HEK293 (cell line): Measurements from ENCODE around the gene ASCC1.
A peak's percentile ranks its signal among the peaks of the same experiment; 100 is the strongest.

Experiments
- CTCF ChIA-PET: fragments of 350-600 bp; formaldehyde crosslinking; extraction: SDS; loops from one replicate; lab custom pipeline; 2021; ENCODE audit warnings: antibody characterized with exemption; lab: Yijun Ruan, JAX
- POLR2A ChIA-PET: fragments of 300-600 bp; formaldehyde crosslinking; extraction: SDS; loops from one replicate; lab custom pipeline; 2020; ENCODE audit warnings: antibody characterized with exemption, inconsistent platforms; lab: Yijun Ruan, JAX
- H3K27ac ChIP-seq: fragments of 200-500 bp; sonication (Bioruptor generic); 2 replicates; pipeline ENCODE4 v1.5.1; 2014; ENCODE audit warnings: low read depth, low read length, control low read depth, inconsistent platforms; ENCODE audit errors: extremely low read depth
- H3K36me3 ChIP-seq, 2 experiments: fragments of 200-500 bp in 1 of 2; sonication (Bioruptor generic) in 1 of 2; 1 replicate in 1 of 2; 2 replicates in 1 of 2; pipeline ENCODE4 v1.5.1; 2014 to 2017; ENCODE audit warnings: inconsistent platforms in 2 of 2, low read length in 2 of 2; ENCODE audit not compliant: control insufficient read depth in 2 of 2, insufficient read depth in 1 of 2
- H3K4me1 ChIP-seq: fragments of 200-500 bp; sonication (Bioruptor generic); 2 replicates; pipeline ENCODE4 v1.5.1; 2014; ENCODE audit warnings: mild to moderate bottlenecking, low read length, inconsistent platforms; ENCODE audit not compliant: control insufficient read depth, insufficient read depth
- H3K4me3 ChIP-seq: 2 replicates; pipeline ENCODE4 v1.5.1; 2011; ENCODE audit warnings: low read depth, mild to moderate bottlenecking, control low read depth, low read length, moderate library complexity
- H3K9me3 ChIP-seq: fragments of 200-500 bp; sonication (Bioruptor generic); 2 replicates; pipeline ENCODE4 v1.5.1; 2014; ENCODE audit warnings: low read depth, low read length, inconsistent platforms; ENCODE audit not compliant: control insufficient read depth, insufficient read depth
- BCL11A ChIP-seq: fragments of 450-650 bp; formaldehyde crosslinking; IDR thresholded peaks from 2 replicates; pipeline ENCODE4 v1.5.1; 2016; ENCODE audit warnings: low read depth, missing biosample characterization, missing genetic modification characterization
- KLF16 ChIP-seq: fragments of 450-650 bp; formaldehyde crosslinking; IDR thresholded peaks from 2 replicates; pipeline ENCODE4 v1.5.1; 2017; ENCODE audit warnings: missing biosample characterization, missing genetic modification characterization
- SP3 ChIP-seq: fragments of 450-650 bp; formaldehyde crosslinking; IDR thresholded peaks from 2 replicates; pipeline ENCODE4 v1.5.1; 2016; ENCODE audit warnings: missing biosample characterization, missing genetic modification characterization
- ZBTB20 ChIP-seq: fragments of 450-650 bp; formaldehyde crosslinking; IDR thresholded peaks from 2 replicates; pipeline ENCODE4 v1.5.1; 2016; ENCODE audit warnings: missing biosample characterization, missing genetic modification characterization
- ZNF169 ChIP-seq: fragments of 450-650 bp; formaldehyde crosslinking; IDR thresholded peaks from 2 replicates; pipeline ENCODE4 v1.5.1; 2016; ENCODE audit warnings: missing biosample characterization, missing genetic modification characterization
- ZNF175 ChIP-seq: fragments of 450-650 bp; formaldehyde crosslinking; IDR thresholded peaks from 2 replicates; pipeline ENCODE4 v1.5.1; 2016; ENCODE audit warnings: missing biosample characterization, missing genetic modification characterization
- ZNF214 ChIP-seq: fragments of 450-650 bp; formaldehyde crosslinking; IDR thresholded peaks from 2 replicates; pipeline ENCODE4 v1.5.1; 2017; ENCODE audit warnings: missing biosample characterization, mild to moderate bottlenecking, missing genetic modification characterization, borderline replicate concordance
- ZNF221 ChIP-seq: fragments of 450-650 bp; formaldehyde crosslinking; IDR thresholded peaks from 2 replicates; pipeline ENCODE4 v1.5.1; 2017; ENCODE audit warnings: missing biosample characterization, missing genetic modification characterization, borderline replicate concordance
- ZNF266 ChIP-seq: fragments of 450-650 bp; formaldehyde crosslinking; IDR thresholded peaks from 2 replicates; pipeline ENCODE4 v1.5.1; 2016; ENCODE audit warnings: missing biosample characterization, missing genetic modification characterization, low read depth
- ZNF350 ChIP-seq: fragments of 450-650 bp; formaldehyde crosslinking; IDR thresholded peaks from 2 replicates; pipeline ENCODE4 v1.5.0; 2017; ENCODE audit warnings: missing biosample characterization, mild to moderate bottlenecking, missing genetic modification characterization
- ZNF362 ChIP-seq: fragments of 450-650 bp; formaldehyde crosslinking; IDR thresholded peaks from 2 replicates; pipeline ENCODE4 v1.5.1; 2016; ENCODE audit warnings: missing biosample characterization, missing genetic modification characterization
- ZNF549 ChIP-seq: fragments of 450-650 bp; IDR thresholded peaks from 2 replicates; pipeline ENCODE4 v1.5.1; 2018; ENCODE audit warnings: missing biosample characterization, missing genetic modification characterization, mild to moderate bottlenecking, inconsistent platforms, moderate library complexity
- ZNF664 ChIP-seq: fragments of 450-650 bp; formaldehyde crosslinking; IDR thresholded peaks from 2 replicates; pipeline ENCODE4 v1.5.1; 2016; ENCODE audit warnings: missing biosample characterization, missing genetic modification characterization
- ZNF768 ChIP-seq: fragments of 450-650 bp; formaldehyde crosslinking; IDR thresholded peaks from 2 replicates; pipeline ENCODE4 v1.5.1; 2018; ENCODE audit warnings: missing biosample characterization, mild to moderate bottlenecking, missing genetic modification characterization
- TF ChIP-seq, protein P1 (sequence below): fragments of 450-650 bp; formaldehyde crosslinking; IDR thresholded peaks from 2 replicates; pipeline ENCODE4 v1.5.1; 2016; ENCODE audit warnings: missing biosample characterization, missing genetic modification characterization
- TF ChIP-seq, protein P2 (sequence below): fragments of 450-650 bp; formaldehyde crosslinking; IDR thresholded peaks from 2 replicates; pipeline ENCODE4 v1.5.1; 2016; ENCODE audit warnings: missing biosample characterization, missing genetic modification characterization
- TF ChIP-seq, protein P3 (sequence below): fragments of 450-650 bp; formaldehyde crosslinking; IDR thresholded peaks from 2 replicates; pipeline ENCODE4 v1.5.1; 2016; ENCODE audit warnings: missing biosample characterization, missing genetic modification characterization
- TF ChIP-seq, protein P4 (sequence below): fragments of 450-650 bp; formaldehyde crosslinking; IDR thresholded peaks from 2 replicates; pipeline ENCODE4; 2016; ENCODE audit warnings: missing biosample characterization, missing genetic modification characterization

Gene ASCC1

DNA sequence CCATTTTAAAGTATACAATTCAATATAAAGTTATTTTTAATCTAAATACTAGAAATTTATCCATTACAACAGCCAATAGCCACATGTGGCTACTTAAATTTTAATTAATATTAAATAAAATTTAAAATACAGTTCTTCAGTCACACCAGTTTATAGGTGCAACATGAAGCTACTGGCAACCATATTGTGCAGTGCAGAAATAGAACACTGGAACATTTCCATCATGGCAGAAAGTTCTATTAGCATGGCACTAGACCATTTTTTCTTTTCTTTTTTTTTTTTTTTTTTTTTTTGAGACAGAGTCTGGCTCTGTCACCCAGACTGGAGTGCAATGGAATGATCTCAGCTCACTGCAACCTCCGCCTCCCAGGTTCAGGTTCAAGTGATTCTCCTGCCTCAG is 5.2 kb upstream of the ASCC1 start:
- no peak overlapping the region for H3K27ac ChIP-seq
- no peaks in the 10 kb centered on the region; the same call in 1 of the 2 replicates for H3K4me1 ChIP-seq
- H3K36me3 ChIP-seq: peaks cover 13 to 22% of the 10 kb centered on the region in 2 experiments; a peak in 2 of 3 replicates
- no peaks in the 10 kb centered on the region for H3K9me3 ChIP-seq
- ChIA-PET POLR2A (interaction anchor here (0.6 to 2.1 kb wide), 6 partner anchors 53 to 875 kb away, joined by 3 to 9 read pairs (median 4); partner anchors contain the start of genes DDIT4, DNAJB12 and P4HA1), CTCF (interaction anchor here (0.6 to 3.2 kb wide), 8 partner anchors 55 to 173 kb away, joined by 3 to 19 read pairs (median 4); no protein-coding TSS in a partner anchor)
- TF ChIP-seq, protein P1, sequence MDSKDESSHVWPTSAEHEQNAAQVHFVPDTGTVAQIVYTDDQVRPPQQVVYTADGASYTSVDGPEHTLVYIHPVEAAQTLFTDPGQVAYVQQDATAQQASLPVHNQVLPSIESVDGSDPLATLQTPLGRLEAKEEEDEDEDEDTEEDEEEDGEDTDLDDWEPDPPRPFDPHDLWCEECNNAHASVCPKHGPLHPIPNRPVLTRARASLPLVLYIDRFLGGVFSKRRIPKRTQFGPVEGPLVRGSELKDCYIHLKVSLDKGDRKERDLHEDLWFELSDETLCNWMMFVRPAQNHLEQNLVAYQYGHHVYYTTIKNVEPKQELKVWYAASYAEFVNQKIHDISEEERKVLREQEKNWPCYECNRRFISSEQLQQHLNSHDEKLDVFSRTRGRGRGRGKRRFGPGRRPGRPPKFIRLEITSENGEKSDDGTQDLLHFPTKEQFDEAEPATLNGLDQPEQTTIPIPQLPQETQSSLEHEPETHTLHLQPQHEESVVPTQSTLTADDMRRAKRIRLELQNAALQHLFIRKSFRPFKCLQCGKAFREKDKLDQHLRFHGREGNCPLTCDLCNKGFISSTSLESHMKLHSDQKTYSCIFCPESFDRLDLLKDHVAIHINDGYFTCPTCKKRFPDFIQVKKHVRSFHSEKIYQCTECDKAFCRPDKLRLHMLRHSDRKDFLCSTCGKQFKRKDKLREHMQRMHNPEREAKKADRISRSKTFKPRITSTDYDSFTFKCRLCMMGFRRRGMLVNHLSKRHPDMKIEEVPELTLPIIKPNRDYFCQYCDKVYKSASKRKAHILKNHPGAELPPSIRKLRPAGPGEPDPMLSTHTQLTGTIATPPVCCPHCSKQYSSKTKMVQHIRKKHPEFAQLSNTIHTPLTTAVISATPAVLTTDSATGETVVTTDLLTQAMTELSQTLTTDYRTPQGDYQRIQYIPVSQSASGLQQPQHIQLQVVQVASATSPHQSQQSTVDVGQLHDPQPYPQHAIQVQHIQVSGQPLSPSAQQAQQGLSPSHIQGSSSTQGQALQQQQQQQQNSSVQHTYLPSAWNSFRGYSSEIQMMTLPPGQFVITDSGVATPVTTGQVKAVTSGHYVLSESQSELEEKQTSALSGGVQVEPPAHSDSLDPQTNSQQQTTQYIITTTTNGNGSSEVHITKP: 0 out of 2 replicates have a peak, but pooled peaks have one; percentile 28
- TF ChIP-seq ZNF175 (tag by site-specific recombination) (no peak), ZNF266 (tag by site-specific recombination) (no peak), ZNF664 (tag by site-specific recombination) (0 out of 2 replicates have a peak, but pooled peaks have one; percentile 35), ZNF350 (tag by site-specific recombination) (no peak)
- no peak overlapping the region for H3K4me3 ChIP-seq

- Histone ChIP-seq H3K9me3 (no peaks in the 10 kb centered on the region), H3K4me1 (no peaks in the 10 kb centered on the region; the same call in 1 of the 2 replicates), H3K4me3 (no peak overlapping the region), H3K27ac (no peak overlapping the region), H3K36me3 (peaks cover 13 to 16% of the 10 kb centered on the region in 2 experiments; a peak in 2 of 3 replicates)
- TF ChIP-seq KLF16 (tag by site-specific recombination): no peak
- no peak for TF ChIP-seq ZNF549 (tag by site-specific recombination)
- CTCF ChIA-PET: interaction anchor here (0.6 to 0.9 kb wide), 8 partner anchors 54 to 1997 kb away, joined by 3 to 7 read pairs (median 3); no protein-coding TSS in a partner anchor
- POLR2A ChIA-PET: interaction anchor here (0.6 to 2.1 kb wide), 4 partner anchors 54 to 876 kb away, joined by 3 to 9 read pairs (median 6); partner anchors contain the start of genes DDIT4 and P4HA1
These were observed 4.6 kb upstream of the ASCC1 start for GRCh38 chr10:72220637-72221036.

DNA sequence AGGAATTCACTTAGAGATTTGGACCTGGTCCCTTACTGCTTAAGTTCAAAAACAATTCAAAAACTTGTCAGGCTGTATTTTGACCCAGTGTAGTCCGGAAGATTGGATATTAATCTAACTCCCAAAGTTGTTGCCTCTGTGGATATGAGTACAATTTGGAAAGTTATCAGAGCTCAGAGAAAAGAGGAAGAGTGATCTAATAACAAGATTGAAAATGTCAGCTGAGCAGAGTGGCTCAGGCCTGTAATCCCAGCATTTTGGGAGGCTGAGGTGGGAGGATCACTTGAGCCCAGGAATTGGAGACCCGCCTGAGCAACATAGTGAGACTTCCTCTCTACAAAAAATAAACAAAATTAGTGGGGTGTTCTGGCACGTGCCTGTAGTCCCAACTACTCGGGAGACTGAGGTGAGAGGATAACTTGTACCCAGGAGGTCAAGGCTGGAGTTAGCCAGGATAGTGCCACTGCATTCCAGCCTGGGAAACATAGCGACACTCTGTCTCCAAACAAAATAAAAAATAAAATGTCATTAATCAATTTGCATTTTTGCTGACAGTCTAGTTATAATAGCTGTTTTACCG is 3.2 kb upstream of the ASCC1 start:
- TF ChIP-seq, protein P2, sequence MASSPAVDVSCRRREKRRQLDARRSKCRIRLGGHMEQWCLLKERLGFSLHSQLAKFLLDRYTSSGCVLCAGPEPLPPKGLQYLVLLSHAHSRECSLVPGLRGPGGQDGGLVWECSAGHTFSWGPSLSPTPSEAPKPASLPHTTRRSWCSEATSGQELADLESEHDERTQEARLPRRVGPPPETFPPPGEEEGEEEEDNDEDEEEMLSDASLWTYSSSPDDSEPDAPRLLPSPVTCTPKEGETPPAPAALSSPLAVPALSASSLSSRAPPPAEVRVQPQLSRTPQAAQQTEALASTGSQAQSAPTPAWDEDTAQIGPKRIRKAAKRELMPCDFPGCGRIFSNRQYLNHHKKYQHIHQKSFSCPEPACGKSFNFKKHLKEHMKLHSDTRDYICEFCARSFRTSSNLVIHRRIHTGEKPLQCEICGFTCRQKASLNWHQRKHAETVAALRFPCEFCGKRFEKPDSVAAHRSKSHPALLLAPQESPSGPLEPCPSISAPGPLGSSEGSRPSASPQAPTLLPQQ (tag by site-specific recombination): no peak
- no peak for TF ChIP-seq SP3 (tag by site-specific recombination)
- no peak for TF ChIP-seq ZNF664 (tag by site-specific recombination)
- no peak for TF ChIP-seq BCL11A (tag by site-specific recombination)
- TF ChIP-seq, protein P3, sequence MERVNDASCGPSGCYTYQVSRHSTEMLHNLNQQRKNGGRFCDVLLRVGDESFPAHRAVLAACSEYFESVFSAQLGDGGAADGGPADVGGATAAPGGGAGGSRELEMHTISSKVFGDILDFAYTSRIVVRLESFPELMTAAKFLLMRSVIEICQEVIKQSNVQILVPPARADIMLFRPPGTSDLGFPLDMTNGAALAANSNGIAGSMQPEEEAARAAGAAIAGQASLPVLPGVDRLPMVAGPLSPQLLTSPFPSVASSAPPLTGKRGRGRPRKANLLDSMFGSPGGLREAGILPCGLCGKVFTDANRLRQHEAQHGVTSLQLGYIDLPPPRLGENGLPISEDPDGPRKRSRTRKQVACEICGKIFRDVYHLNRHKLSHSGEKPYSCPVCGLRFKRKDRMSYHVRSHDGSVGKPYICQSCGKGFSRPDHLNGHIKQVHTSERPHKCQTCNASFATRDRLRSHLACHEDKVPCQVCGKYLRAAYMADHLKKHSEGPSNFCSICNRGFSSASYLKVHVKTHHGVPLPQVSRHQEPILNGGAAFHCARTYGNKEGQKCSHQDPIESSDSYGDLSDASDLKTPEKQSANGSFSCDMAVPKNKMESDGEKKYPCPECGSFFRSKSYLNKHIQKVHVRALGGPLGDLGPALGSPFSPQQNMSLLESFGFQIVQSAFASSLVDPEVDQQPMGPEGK (tag by site-specific recombination): no peak
- no peak for TF ChIP-seq ZNF214
- TF ChIP-seq ZNF221: no peak
- TF ChIP-seq, protein P4, sequence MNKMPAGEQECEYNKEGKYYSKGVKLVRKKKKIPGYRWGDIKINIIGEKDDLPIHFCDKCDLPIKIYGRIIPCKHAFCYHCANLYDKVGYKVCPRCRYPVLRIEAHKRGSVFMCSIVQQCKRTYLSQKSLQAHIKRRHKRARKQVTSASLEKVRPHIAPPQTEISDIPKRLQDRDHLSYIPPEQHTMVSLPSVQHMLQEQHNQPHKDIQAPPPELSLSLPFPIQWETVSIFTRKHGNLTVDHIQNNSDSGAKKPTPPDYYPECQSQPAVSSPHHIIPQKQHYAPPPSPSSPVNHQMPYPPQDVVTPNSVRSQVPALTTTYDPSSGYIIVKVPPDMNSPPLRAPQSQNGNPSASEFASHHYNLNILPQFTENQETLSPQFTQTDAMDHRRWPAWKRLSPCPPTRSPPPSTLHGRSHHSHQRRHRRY: no peak
- TF ChIP-seq ZNF768 (tag by site-specific recombination): no peak
- no peak for TF ChIP-seq ZBTB20
- no peak for TF ChIP-seq ZNF169 (tag by site-specific recombination)
- TF ChIP-seq ZNF362: no peak
- Histone ChIP-seq H3K4me1 (no peaks in the 10 kb centered on the region; the same call in 1 of the 2 replicates), H3K27ac (no peak overlapping the region; the same call in 1 of the 2 replicates), H3K4me3 (no peak overlapping the region), H3K9me3 (no peaks in the 10 kb centered on the region), H3K36me3 (peaks cover 8 to 13% of the 10 kb centered on the region in 2 experiments; a peak in 2 of 3 replicates)
- ChIA-PET CTCF (interaction anchor here (0.6 to 2.4 kb wide), 7 partner anchors 45 to 1634 kb away, joined by 3 to 12 read pairs (median 4); no protein-coding TSS in a partner anchor), POLR2A (interaction anchor here (0.7 to 1.2 kb wide), 5 partner anchors 33 to 1749 kb away, joined by 3 to 8 read pairs (median 3); no protein-coding TSS in a partner anchor)
